GM12864 (cell line): ENCODE measurements around the gene GEMIN7.

ENCODE experiments used
- DNase-seq: peaks from one replicate; pipeline ENCODE4 v3.0.0-alpha.2; 2011; ENCODE audit warnings: low read depth
- H3K4me3 ChIP-seq: 2 replicates; pipeline ENCODE4 v1.5.1; 2011; ENCODE audit warnings: mild to moderate bottlenecking, low read depth, low read length, control low read depth
- CTCF ChIP-seq: IDR thresholded peaks from 2 replicates; pipeline ENCODE4 v1.5.1; 2011; ENCODE audit warnings: low read depth, mild to moderate bottlenecking, moderate library complexity, low read length, control low read depth, inconsistent platforms; ENCODE audit errors: missing control alignments

Gene GEMIN7

DNA sequence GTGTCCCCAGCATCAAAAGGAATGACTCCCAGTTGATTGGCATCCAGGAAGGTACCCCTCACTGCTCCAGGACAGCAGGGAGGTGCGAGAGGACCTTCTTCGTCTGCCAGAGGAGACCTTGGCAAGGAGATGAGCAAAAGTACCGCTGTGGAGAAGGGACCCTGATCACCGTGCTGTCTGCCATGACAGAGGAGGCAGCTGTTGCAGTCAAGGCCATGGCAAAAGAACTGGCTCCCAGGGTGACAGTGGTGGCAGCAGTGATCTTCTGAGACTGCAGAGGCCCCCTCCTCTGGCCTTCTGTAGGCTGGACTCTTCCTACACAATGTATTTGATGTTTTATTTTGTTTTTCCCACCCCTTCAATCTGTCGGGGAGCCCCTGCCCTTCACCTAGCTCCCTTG is 49.7 kb downstream of the GEMIN7 start:
- no peak overlapping the region for H3K4me3 ChIP-seq
- DNase-seq = no peak
- no peak for TF ChIP-seq CTCF

- TF ChIP-seq CTCF = no peak
- no peak overlapping the region for H3K4me3 ChIP-seq
Measured at GRCh38 chr19:45130236-45130635, 51.2 kb downstream of the GEMIN7 start.

GRCh38 chr19:45130888-45131615 is 52.0 kb downstream of the GEMIN7 start:
- no peak for DNase-seq
- no peak overlapping the region for H3K4me3 ChIP-seq
- TF ChIP-seq CTCF = peak; percentile 58

More at GRCh38 chr19:45130236-45130635, 51.2 kb downstream of the GEMIN7 start:
- DNase-seq = no peak

DNA sequence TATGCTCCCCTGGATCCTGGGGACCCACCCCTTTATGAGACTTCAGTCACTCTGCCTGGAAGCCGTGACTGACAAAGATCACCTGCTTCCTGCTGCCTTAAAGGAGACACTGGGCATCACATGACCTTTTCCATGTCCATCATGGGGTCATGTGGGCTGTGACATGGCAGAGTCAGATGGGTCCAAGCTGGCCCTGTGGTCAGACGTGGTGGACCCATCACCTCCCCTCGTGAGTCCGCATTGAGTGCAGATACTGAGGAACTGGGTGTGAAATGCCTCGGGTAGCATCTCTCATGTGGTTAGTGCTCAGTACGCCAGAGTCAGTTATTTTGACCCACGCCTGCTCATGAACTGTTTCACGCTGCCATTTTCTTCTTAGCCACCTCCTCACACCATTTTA is 54.6 kb downstream of the GEMIN7 start:
- H3K4me3 ChIP-seq = no peak overlapping the region
- TF ChIP-seq CTCF = no peak
- DNase-seq = no peak

- TF ChIP-seq CTCF = no peak
- no peak overlapping the region for H3K4me3 ChIP-seq
- no peak for DNase-seq
Measured at GRCh38 chr19:45135176-45135885, 56.3 kb downstream of the GEMIN7 start.

DNA sequence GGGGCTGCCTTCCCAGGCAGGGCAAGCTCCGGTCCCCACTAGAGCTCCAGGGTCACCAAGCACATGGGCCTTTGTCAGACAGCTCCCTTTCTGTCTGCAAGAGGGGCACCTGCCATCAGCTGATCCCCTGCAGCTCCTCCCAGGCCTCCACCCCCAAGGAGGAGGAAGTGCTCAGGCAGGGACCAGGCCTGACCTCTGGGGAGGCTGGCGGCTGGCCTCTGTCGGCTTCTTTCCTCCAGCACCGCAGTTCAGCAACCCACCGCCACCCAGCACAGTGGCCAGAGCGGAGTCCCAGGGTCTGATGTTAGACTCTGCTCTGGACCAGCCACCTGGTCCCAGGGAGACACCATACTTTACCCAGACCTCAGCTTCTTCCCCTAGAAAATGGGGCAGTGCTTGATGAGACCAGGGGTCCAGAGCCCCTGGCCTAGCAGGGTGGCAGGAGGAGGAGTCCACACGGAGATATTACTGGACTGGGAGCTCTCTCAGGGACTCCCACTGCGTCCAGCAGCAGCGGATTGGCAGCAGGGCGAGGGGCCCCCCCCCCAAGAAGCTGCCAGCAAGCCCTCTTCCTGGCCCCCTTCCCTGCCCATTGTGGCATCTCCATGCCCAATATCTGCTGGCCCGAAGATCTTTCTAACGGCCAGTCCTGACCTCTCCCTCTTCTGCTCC is 57.6 kb downstream of the GEMIN7 start:
- peak; percentile 36 for DNase-seq
- H3K4me3 ChIP-seq = peak overlapping the region; percentile 43
- no peak for TF ChIP-seq CTCF
